Stimulated activated CD4-positive, alpha-beta T cell treated with anti-CD3 and anti-CD28 coated beads, Interleukin-12 subunit alpha, Interleukin-12 subunit beta, amount 100 ng/mL, for 4 hours (primary cell): Measurements from ENCODE around the gene ZCWPW1.
"Not testable (repeated sequence)": the region's sequence is repeated elsewhere in the genome, so short reads cannot be mapped to it uniquely, and the experiment has no call there.

Experiments
- DNase-seq: peaks from one replicate; pipeline ENCODE4 v3.0.0-alpha.2; 2020

The ZCWPW1 gene

GRCh38 chr7:100398239-100398638 is 30.3 kb downstream of the ZCWPW1 start:
- no peak for DNase-seq

- DNase-seq: no peak
Observed at GRCh38 chr7:100397315-100398081, 31.0 kb downstream of the ZCWPW1 start.

GRCh38 chr7:100396421-100396982 is 32.0 kb downstream of the ZCWPW1 start:
- peak; percentile 23 for DNase-seq

- DNase-seq: no peak
Observed at GRCh38 chr7:100394077-100394476, 34.4 kb downstream of the ZCWPW1 start.

- no peak for DNase-seq
Observed at GRCh38 chr7:100393233-100393905, 35.1 kb downstream of the ZCWPW1 start.

- DNase-seq: no peak
Observed at GRCh38 chr7:100390286-100391009, 38.1 kb downstream of the ZCWPW1 start.

- DNase-seq: no peak
Observed at GRCh38 chr7:100389437-100390088, 38.9 kb downstream of the ZCWPW1 start.

GRCh38 chr7:100387695-100388094 is 40.8 kb downstream of the ZCWPW1 start:
- DNase-seq: no peak

GRCh38 chr7:100386940-100387339 is 41.6 kb downstream of the ZCWPW1 start:
- DNase-seq: no peak

GRCh38 chr7:100384628-100385294 is 43.7 kb downstream of the ZCWPW1 start:
- DNase-seq: no peak

- DNase-seq: not testable (repeated sequence)
Observed at GRCh38 chr7:100382234-100382853, 46.2 kb downstream of the ZCWPW1 start.

GRCh38 chr7:100381531-100382233 is 46.8 kb downstream of the ZCWPW1 start:
- DNase-seq: not testable (repeated sequence)

GRCh38 chr7:100380196-100380595 is 48.3 kb downstream of the ZCWPW1 start:
- no peak for DNase-seq

- DNase-seq: no peak
Observed at GRCh38 chr7:100378114-100378755, 50.3 kb downstream of the ZCWPW1 start.

- DNase-seq: no peak
Observed at GRCh38 chr7:100376066-100376465, 52.4 kb downstream of the ZCWPW1 start.

GRCh38 chr7:100374601-100375000 is 53.9 kb downstream of the ZCWPW1 start:
- no peak for DNase-seq

GRCh38 chr7:100373870-100374598 is 54.5 kb downstream of the ZCWPW1 start:
- DNase-seq: not testable (repeated sequence)

GRCh38 chr7:100373261-100373831 is 55.2 kb downstream of the ZCWPW1 start, which contains the start of gene PILRA:
TSS of gene PILRA (plus strand) at chr7:100373487. CDS start at chr7:100373657, 170 bp downstream.
- no peak for DNase-seq

- no peak for DNase-seq
Observed at GRCh38 chr7:100372694-100373093, 55.8 kb downstream of the ZCWPW1 start.
